GM21576 (cell line): ENCODE results near the gene TIPARP.

Source experiments
- ATAC-seq: cut with Tn5 transposase; IDR thresholded peaks from one replicate; pipeline ENCODE4 v1.9.1; 2021; ENCODE audit warnings: mild to moderate bottlenecking, moderate library complexity; ENCODE audit not compliant: unreplicated experiment

The TIPARP gene

GRCh38 chr3:156675830-156676767, 1.7 kb downstream of the TIPARP start:
- ATAC-seq, result no peak

GRCh38 chr3:156676768-156677479, 2.5 kb downstream of the TIPARP start:
- no peak for ATAC-seq

- no peak for ATAC-seq
Measured at GRCh38 chr3:156677536-156677935, 3.1 kb downstream of the TIPARP start.

GRCh38 chr3:156678197-156678596, 3.8 kb downstream of the TIPARP start:
- no peak for ATAC-seq

- ATAC-seq, result no peak
Measured at GRCh38 chr3:156680243-156680914, 6.0 kb downstream of the TIPARP start.

- peak; percentile 70 for ATAC-seq
Measured at GRCh38 chr3:156681002-156681401, 6.6 kb downstream of the TIPARP start.

GRCh38 chr3:156682501-156682900, 8.1 kb downstream of the TIPARP start:
- ATAC-seq, result no peak

GRCh38 chr3:156682963-156683362, 8.6 kb downstream of the TIPARP start:
- ATAC-seq, result no peak

GRCh38 chr3:156685198-156685597, 10.8 kb downstream of the TIPARP start:
- peak; percentile 31 for ATAC-seq

GRCh38 chr3:156685752-156686151, 11.4 kb downstream of the TIPARP start:
- peak; percentile 46 for ATAC-seq

- peak; percentile 41 for ATAC-seq
Measured at GRCh38 chr3:156687023-156687422, 12.6 kb downstream of the TIPARP start.

GRCh38 chr3:156688632-156689452, 14.5 kb downstream of the TIPARP start:
- ATAC-seq, result no peak

GRCh38 chr3:156689608-156690007, 15.2 kb downstream of the TIPARP start:
- ATAC-seq, result no peak

GRCh38 chr3:156691920-156692319, 17.5 kb downstream of the TIPARP start:
- no peak for ATAC-seq

GRCh38 chr3:156693166-156693565, 18.8 kb downstream of the TIPARP start:
- ATAC-seq, result no peak

- ATAC-seq, result no peak
Measured at GRCh38 chr3:156694536-156694935, 20.1 kb downstream of the TIPARP start.

- no peak for ATAC-seq
Measured at GRCh38 chr3:156702367-156702766, 28.0 kb downstream of the TIPARP start.

GRCh38 chr3:156704370-156705036, 30.1 kb downstream of the TIPARP start:
- ATAC-seq, result no peak

GRCh38 chr3:156705761-156706616, 31.6 kb downstream of the TIPARP start:
- peak; percentile 85 for ATAC-seq
